GM12878 (cell line): ENCODE results near the gene CCDC78. TPM values are rescaled to one million over a fixed set of nuclear protein-coding genes. Genes with fewer than 3 reads are reported as not detected.

Experiments used
- ATF7 ChIP-seq: fragments of 450-650 bp; IDR thresholded peaks from 2 replicates; pipeline ENCODE4 v1.6.1; 2016; ENCODE audit warnings: low read depth, mild to moderate bottlenecking
- BMI1 ChIP-seq: fragments of 450-650 bp; IDR thresholded peaks from 2 replicates; pipeline ENCODE4 v1.6.1; 2016; ENCODE audit warnings: mild to moderate bottlenecking, moderate library complexity, borderline replicate concordance
- CBFB ChIP-seq: IDR thresholded peaks from 2 replicates; pipeline ENCODE4 v1.6.1; 2016; ENCODE audit warnings: antibody characterized with exemption, low read depth
- CTCF ChIP-seq, 3 experiments: IDR thresholded peaks in 2 of 3; conservative IDR thresholded peaks in 1 of 3; 2 replicates each; pipeline ENCODE4 v1.5.1; 2011; ENCODE audit warnings: low read depth in 3 of 3, low read length in 3 of 3, mild to moderate bottlenecking in 3 of 3, control low read depth in 2 of 3, moderate library complexity in 2 of 3, inconsistent platforms in 1 of 3, mixed read lengths in 1 of 3; ENCODE audit not compliant: control insufficient read depth in 2 of 3, insufficient read depth in 1 of 3; ENCODE audit errors: extremely low read depth in 1 of 3
- FOXK2 ChIP-seq: fragments of 450-650 bp; IDR thresholded peaks from 2 replicates; pipeline ENCODE4 v1.6.1; 2017; ENCODE audit warnings: mild to moderate bottlenecking, moderate library complexity
- IKZF1 ChIP-seq: fragments of 450-650 bp; conservative IDR thresholded peaks from 2 replicates; pipeline ENCODE4 v1.6.1; 2017; ENCODE audit warnings: antibody characterized with exemption, mild to moderate bottlenecking
- PAX8 ChIP-seq: fragments of 450-650 bp; IDR thresholded peaks from 2 replicates; pipeline ENCODE4 v1.6.1; 2017; ENCODE audit warnings: mild to moderate bottlenecking, moderate library complexity
- PKNOX1 ChIP-seq: fragments of 450-650 bp; IDR thresholded peaks from 2 replicates; pipeline ENCODE4 v1.6.1; 2016; ENCODE audit warnings: mild to moderate bottlenecking
- RAD51 ChIP-seq: fragments of 450-650 bp; IDR thresholded peaks from 2 replicates; pipeline ENCODE4 v1.6.1; 2016; ENCODE audit warnings: moderate library complexity, mild to moderate bottlenecking, inconsistent platforms
- RELB ChIP-seq: fragments of 450-650 bp; IDR thresholded peaks from 2 replicates; pipeline ENCODE4 v1.6.1; 2017; ENCODE audit warnings: low read depth, mild to moderate bottlenecking, moderate library complexity
- SMARCA5 ChIP-seq: fragments of 450-650 bp; IDR thresholded peaks from 2 replicates; pipeline ENCODE4 v1.6.1; 2017; ENCODE audit warnings: mild to moderate bottlenecking
- SMC3 ChIP-seq: IDR thresholded peaks from 2 replicates; pipeline ENCODE4 v1.6.1; 2011; ENCODE audit warnings: low read length, improper control_type of control experiment, borderline replicate concordance
- SREBF1 ChIP-seq: IDR thresholded peaks from 2 replicates; pipeline ENCODE4 v1.6.1; 2012; ENCODE audit warnings: mild to moderate bottlenecking, low read length
- TCF7 ChIP-seq: IDR thresholded peaks from 2 replicates; pipeline ENCODE4 v1.6.1; 2014; ENCODE audit warnings: antibody characterized with exemption, borderline replicate concordance
- WRNIP1 ChIP-seq: IDR thresholded peaks from 2 replicates; pipeline ENCODE4 v1.6.1; 2011; ENCODE audit warnings: low read depth, low read length, improper control_type of control experiment, borderline replicate concordance
- YY1 ChIP-seq: IDR thresholded peaks from 2 replicates; pipeline ENCODE4 v1.6.1; 2011; ENCODE audit warnings: low read depth, mild to moderate bottlenecking, low read length
- ZBTB11 ChIP-seq: fragments of 450-650 bp; formaldehyde crosslinking; IDR thresholded peaks from 2 replicates; pipeline ENCODE4 v1.5.0; 2022; ENCODE audit warnings: mild to moderate bottlenecking, missing genetic modification characterization
- ZNF687 ChIP-seq: fragments of 450-650 bp; IDR thresholded peaks from 2 replicates; pipeline ENCODE4 v1.6.1; 2017; ENCODE audit warnings: mild to moderate bottlenecking, moderate library complexity
- polyA plus RNA-seq, 11 experiments: library from polyadenylated mRNA; depleted of rRNA in 4 of 11; unstranded in 6 of 11; stranded (reverse) in 5 of 11; fragments of >200 nt; fragmentation: Nextera tagmentation in 4 of 11; fragmentation: Illumina TruSeq in 1 of 11; extraction: Ambion mirVana in 4 of 11; extraction: Trizol in 1 of 11; gene quantifications; 1 replicate in 1 of 11; 2 replicates in 10 of 11; pipeline versions ENCODE4 v1.2.1 to v1.2.3, GENCODE V29; 2011 to 2016; ENCODE audit warnings: inconsistent platforms in 2 of 11, missing spikeins in 2 of 11, low read depth in 1 of 11
- total RNA-seq, 4 experiments: library from RNA; depleted of rRNA in 3 of 4; stranded (reverse); fragments of >200 nt in 3 of 4; fragmentation: Illumina TruSeq in 1 of 4; extraction: Trizol in 1 of 4; gene quantifications; 2 replicates each; pipeline versions ENCODE4 v1.2.1 to v1.2.3, GENCODE V29; 2013 to 2021

The CCDC78 gene
- total and polyA plus RNA-seq, 10 of the 15 experiments (the other 5 are each of a cell fraction or from before 2014, with no cell fraction given), result 0.10 to 26.2 (median 5.4) TPM

- TF ChIP-seq ZBTB11, result peak; percentile 34
- no peak for TF ChIP-seq RELB
- no peak for TF ChIP-seq RAD51
- no peak for TF ChIP-seq SMC3
- no peak for TF ChIP-seq FOXK2
- no peak for TF ChIP-seq BMI1
- no peak for TF ChIP-seq PAX8
- no peak for TF ChIP-seq TCF7
- peak; percentile 48 for TF ChIP-seq PKNOX1
- TF ChIP-seq SREBF1, result no peak
- peak; percentile 47; the same call in 1 of the 2 replicates for TF ChIP-seq YY1
- TF ChIP-seq SMARCA5, result peak; percentile 99
- peak; percentile 96 for TF ChIP-seq IKZF1
- peak; percentile 61 for TF ChIP-seq ZNF687
- TF ChIP-seq ATF7, result no peak
- no peak for TF ChIP-seq CTCF (IDR thresholded peaks at IDR 0.05 in 2 of 3, conservative IDR thresholded peaks at IDR 0.05 in 1 of 3; ENCODE audit: control insufficient read depth in 2 of 3, extremely low read depth in 1 of 3, insufficient read depth in 1 of 3, low read depth in 3 of 3, low read length in 3 of 3)
- TF ChIP-seq WRNIP1, result no peak
- no peak for TF ChIP-seq CBFB
Measured at GRCh38 chr16:679814-680624, 46.2 kb downstream of the CCDC78 start, which contains the start of gene STUB1 (continued).
